NCI-H187 (cell line): ENCODE results near the gene ZNF84.
A peak's percentile ranks its signal among the peaks of the same experiment; 100 is the strongest.

ENCODE experiments used
- DNase-seq, 2 experiments: peaks; one replicate each; lab custom pipeline; 2025; lab: John Stamatoyannopoulos, UW

The ZNF84 gene

GRCh38 chr12:133037207-133038005, at the start of gene ZNF84:
Gene ZNF84, plus strand, starts transcription at chr12:133037509. Its CDS starts 3,959 bp downstream, at chr12:133041468.
- peak; percentile 95 to 97 for DNase-seq

GRCh38 chr12:132998741-132999140, 38.6 kb upstream of the ZNF84 start:
- DNase-seq: no peak

GRCh38 chr12:133010657-133011297, 26.5 kb upstream of the ZNF84 start:
- no peak for DNase-seq

GRCh38 chr12:133023566-133023965, 13.7 kb upstream of the ZNF84 start:
- no peak for DNase-seq

GRCh38 chr12:133026996-133027395, 10.3 kb upstream of the ZNF84 start:
- no peak for DNase-seq

GRCh38 chr12:133038118-133038709, 905 bp downstream of the ZNF84 start:
- no peak for DNase-seq

GRCh38 chr12:133046698-133047097, 9.4 kb downstream of the ZNF84 start:
- no peak for DNase-seq

GRCh38 chr12:133057446-133057845, 20.1 kb downstream of the ZNF84 start:
- DNase-seq: no peak

GRCh38 chr12:133058203-133059113, 21.1 kb downstream of the ZNF84 start:
- DNase-seq: peak in 1 of 2 experiments; percentile 12

- DNase-seq: no peak
Measured at GRCh38 chr12:133061954-133062353, 24.6 kb downstream of the ZNF84 start.

GRCh38 chr12:133063556-133063955, 26.2 kb downstream of the ZNF84 start:
- no peak for DNase-seq

- DNase-seq: no peak
Measured at GRCh38 chr12:133073836-133074235, 36.5 kb downstream of the ZNF84 start.

GRCh38 chr12:133080026-133080367, 42.7 kb downstream of the ZNF84 start:
- peak; percentile 98 to 99 for DNase-seq

- peak; percentile 98 to 99 for DNase-seq
Measured at GRCh38 chr12:133080368-133081158, 43.3 kb downstream of the ZNF84 start, which contains the start of gene ZNF140. Gene ZNF140, plus strand, starts transcription at chr12:133080923. Its CDS starts 398 bp downstream, at chr12:133081321.

GRCh38 chr12:133081159-133081780, 44.0 kb downstream of the ZNF84 start:
- DNase-seq: peak in 1 of 2 experiments; percentile 47

GRCh38 chr12:133083345-133083744, 46.0 kb downstream of the ZNF84 start:
- DNase-seq: no peak

- no peak for DNase-seq
Measured at GRCh38 chr12:133105620-133106019, 68.3 kb downstream of the ZNF84 start.

GRCh38 chr12:133106253-133106652, 68.9 kb downstream of the ZNF84 start:
- DNase-seq: no peak

- DNase-seq: no peak
Measured at GRCh38 chr12:133107121-133107520, 69.8 kb downstream of the ZNF84 start.

GRCh38 chr12:133108150-133108549, 70.8 kb downstream of the ZNF84 start:
- DNase-seq: no peak
